PC-3 (cell line): ENCODE measurements around the gene DCDC1.

Source experiments
- CTCF ChIP-seq: fragments of 300-600 bp; sonication (generic); conservative IDR thresholded peaks from 2 replicates; pipeline ENCODE4 v1.5.1; 2017; ENCODE audit warnings: antibody characterized with exemption, low read depth, mild to moderate bottlenecking, low read length
- EZH2 ChIP-seq: fragments of 300-600 bp; sonication (generic); IDR thresholded peaks from one replicate; pipeline ENCODE4 v1.6.1; 2017; ENCODE audit warnings: antibody characterized with exemption, mild to moderate bottlenecking, low read length; ENCODE audit not compliant: unreplicated experiment

- TF ChIP-seq EZH2 (no peak), CTCF (peak; percentile 70)
Observed at GRCh38 chr11:31340903-31341572, 28.5 kb downstream of the DCDC1 start.
